SH-SY5Y (cell line): Measurements from ENCODE around the gene SIL1.

Experiments
- GATA2 ChIP-seq: IDR thresholded peaks from 2 replicates; pipeline ENCODE4 v1.6.1; 2011; ENCODE audit warnings: mild to moderate bottlenecking, low read depth, low read length
- GATA3 ChIP-seq: IDR thresholded peaks from 2 replicates; pipeline ENCODE4 v1.6.1; 2011; ENCODE audit warnings: low read depth, mild to moderate bottlenecking, low read length, moderate library complexity

GRCh38 chr5:139062910-139063663 lies 135.1 kb downstream of the SIL1 start:
- TF ChIP-seq GATA2 (no peak), GATA3 (no peak)
